DOHH2 (cell line): ENCODE data around the gene NSMCE4A.

Experiments
- CTCF ChIP-seq: fragments of 200-600 bp; sonication (generic); IDR thresholded peaks from one replicate; pipeline ENCODE4 v1.5.1; 2014; ENCODE audit warnings: antibody characterized with exemption, mild to moderate bottlenecking, low read depth, low read length; ENCODE audit not compliant: poor library complexity, severe bottlenecking
- EZH2phosphoT487 ChIP-seq: fragments of 200-600 bp; sonication (generic); IDR thresholded peaks from 2 replicates; pipeline ENCODE4 v1.6.1; 2017; ENCODE audit warnings: borderline replicate concordance, mild to moderate bottlenecking, antibody characterized with exemption, low read length, moderate library complexity, mixed read lengths

DNA sequence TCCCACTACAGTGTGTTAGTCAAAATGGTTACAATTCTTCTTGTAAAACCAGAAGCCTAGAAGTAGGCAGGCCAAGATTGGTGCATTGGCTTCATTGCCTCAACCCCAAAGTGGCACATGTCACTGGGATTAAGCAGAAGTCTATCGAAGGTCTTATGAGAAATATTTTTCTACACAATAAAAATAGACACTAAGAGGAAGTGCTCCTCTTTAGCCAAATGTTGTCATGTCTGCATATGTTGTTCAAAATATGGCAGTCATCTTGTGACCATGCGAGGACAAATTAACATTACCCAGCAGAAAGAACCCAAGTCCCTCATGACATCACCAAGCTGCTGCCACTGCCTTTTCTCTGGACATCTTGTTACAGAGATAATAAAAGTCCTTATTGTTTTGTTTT lies 6.3 kb upstream of the NSMCE4A start:
- TF ChIP-seq CTCF (no peak), EZH2phosphoT487 (no peak)
